GM18511 (cell line): ENCODE data around the gene PPP2R3A.
"Not testable (repeated sequence)": the region's sequence is repeated elsewhere in the genome, so short reads cannot be mapped to it uniquely, and the experiment has no call there.

ENCODE experiments used
- ATAC-seq: cut with Tn5 transposase; IDR thresholded peaks from one replicate; pipeline ENCODE4 v1.9.1; 2021; ENCODE audit warnings: mild to moderate bottlenecking, moderate library complexity; ENCODE audit not compliant: unreplicated experiment

Gene PPP2R3A, protein sequence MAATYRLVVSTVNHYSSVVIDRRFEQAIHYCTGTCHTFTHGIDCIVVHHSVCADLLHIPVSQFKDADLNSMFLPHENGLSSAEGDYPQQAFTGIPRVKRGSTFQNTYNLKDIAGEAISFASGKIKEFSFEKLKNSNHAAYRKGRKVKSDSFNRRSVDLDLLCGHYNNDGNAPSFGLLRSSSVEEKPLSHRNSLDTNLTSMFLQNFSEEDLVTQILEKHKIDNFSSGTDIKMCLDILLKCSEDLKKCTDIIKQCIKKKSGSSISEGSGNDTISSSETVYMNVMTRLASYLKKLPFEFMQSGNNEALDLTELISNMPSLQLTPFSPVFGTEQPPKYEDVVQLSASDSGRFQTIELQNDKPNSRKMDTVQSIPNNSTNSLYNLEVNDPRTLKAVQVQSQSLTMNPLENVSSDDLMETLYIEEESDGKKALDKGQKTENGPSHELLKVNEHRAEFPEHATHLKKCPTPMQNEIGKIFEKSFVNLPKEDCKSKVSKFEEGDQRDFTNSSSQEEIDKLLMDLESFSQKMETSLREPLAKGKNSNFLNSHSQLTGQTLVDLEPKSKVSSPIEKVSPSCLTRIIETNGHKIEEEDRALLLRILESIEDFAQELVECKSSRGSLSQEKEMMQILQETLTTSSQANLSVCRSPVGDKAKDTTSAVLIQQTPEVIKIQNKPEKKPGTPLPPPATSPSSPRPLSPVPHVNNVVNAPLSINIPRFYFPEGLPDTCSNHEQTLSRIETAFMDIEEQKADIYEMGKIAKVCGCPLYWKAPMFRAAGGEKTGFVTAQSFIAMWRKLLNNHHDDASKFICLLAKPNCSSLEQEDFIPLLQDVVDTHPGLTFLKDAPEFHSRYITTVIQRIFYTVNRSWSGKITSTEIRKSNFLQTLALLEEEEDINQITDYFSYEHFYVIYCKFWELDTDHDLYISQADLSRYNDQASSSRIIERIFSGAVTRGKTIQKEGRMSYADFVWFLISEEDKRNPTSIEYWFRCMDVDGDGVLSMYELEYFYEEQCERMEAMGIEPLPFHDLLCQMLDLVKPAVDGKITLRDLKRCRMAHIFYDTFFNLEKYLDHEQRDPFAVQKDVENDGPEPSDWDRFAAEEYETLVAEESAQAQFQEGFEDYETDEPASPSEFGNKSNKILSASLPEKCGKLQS (N-terminal part only)

DNA sequence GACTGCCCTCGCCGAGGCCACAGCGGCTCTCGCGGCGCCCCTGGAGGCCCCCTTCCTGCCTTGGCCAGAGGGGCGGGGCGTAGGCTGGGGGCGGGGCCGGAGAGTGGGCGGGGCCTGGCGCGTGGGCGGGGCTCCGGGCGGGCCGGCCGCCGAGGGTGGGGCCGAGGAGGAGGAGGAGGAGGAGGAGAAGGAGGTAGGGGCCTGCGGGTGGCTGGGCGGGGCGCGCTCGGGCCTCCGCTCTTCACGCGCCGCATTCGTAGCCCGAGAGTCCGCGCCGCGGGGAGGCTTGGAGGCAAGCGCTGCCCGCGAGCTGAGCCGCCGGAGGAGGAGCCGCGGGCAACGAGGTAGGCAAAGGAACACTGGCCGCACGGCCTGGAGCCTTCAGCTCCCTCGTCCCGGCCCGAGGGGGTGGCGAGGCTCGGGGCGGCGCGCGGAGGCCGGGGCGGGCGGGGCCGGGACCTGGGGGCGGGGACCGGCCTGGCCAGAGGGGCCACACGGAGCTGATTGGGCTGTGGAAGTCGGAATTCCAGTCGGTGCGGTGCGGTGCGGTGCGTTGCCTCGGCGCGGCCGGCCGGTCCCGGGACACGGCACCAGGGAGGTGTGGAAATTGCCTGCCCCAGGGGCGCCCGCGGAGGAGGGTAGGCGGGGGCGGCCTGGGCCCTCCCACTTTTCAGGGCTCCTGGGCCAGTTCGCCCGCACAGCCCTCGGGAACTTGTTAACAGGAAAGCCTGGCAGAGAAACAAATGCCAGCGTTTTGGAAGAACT, at the start of gene PPP2R3A:
PPP2R3A (plus strand) TSS at position 223 of the 765 bp plus-strand sequence. CDS start 35,771 bp downstream, outside the sequence.
- ATAC-seq = peak; percentile 82

DNA sequence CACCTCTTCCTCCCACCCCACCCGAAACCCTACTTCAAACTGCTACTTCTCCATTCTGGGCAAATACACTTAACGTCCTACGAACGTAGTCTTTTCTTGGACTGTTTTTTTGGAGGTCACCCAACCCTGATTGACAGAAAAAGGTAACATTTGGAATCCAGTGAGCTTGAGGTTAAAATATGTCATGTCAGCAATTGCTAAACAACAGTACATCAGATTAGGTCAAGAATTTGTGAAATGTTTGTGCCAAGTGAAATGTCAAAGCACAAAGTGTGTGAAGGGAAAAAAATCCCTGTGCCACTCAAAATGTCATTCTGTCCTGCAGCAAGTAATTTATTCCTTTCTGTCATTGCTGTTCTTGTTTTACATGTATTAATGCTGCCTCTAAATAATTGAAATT, 49.2 kb upstream of the PPP2R3A start:
- no peak for ATAC-seq

DNA sequence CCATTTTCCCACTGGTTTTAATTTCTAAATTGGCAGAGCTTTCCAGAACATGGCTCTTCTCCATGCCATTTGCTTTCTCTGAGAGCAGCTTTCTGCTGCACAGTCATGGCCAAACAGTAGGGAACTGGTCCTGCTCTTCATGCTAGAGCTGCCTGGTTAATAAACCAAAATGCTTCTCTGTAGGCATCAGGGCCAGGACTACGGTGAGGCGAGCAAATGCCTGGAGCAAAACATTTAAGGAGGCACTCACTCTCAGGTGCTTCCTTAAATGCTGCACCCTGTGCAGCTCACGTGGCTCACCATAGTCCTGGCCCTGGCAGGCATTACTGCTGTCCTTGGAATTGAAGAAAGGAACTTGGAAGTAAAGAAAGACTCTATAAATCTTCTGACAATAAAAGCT, 48.5 kb upstream of the PPP2R3A start:
- no peak for ATAC-seq

DNA sequence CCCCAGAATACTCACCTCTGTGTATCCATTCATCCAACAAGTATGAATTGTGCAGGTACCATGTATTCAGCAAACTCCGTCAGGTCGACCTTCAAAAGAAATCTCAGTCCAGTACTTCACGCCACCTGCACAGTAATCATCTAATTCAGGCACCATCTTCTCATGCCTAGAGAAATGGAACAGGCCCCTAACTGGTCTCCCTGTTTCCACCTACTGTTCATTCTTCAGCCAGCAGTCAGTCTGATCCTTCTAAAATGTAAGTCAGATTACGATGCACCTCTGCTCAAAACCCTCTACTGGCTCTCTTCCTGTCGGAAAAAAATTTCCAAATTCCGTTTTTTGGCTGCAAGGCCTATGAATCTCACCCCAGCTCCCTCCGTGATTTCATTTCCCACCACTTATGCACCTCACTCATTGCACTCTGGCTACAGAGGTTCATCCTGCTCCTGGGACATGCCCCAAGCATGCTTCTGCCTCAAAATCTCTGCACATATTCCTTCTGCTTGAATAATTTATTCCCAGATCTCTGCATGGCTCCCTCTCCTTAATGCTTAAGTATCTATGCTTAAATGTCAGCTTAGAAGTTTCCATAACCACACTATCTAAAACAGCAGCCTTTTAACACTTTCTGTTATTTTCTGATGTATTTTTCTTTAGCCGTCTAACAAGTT, 47.5 kb upstream of the PPP2R3A start:
- no peak for ATAC-seq

DNA sequence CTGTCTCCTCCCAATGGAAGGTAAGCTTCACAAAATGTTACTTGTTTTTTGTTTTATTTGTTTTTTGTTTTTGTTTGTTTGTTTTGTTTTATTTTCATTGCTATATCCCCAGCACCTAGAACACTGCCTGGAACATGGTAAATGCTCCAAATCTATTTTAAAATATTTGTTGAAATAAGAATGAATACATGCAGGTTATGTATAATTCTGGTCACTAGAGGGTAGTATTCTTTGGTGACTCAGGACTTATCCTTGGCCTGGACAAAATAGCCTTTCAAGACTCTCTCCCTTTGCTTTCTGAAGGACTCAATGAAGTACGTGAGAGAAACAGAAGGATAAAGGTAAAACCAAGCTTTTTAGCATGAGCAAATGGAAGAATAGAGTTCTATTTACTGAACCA, 46.9 kb upstream of the PPP2R3A start:
- ATAC-seq = no peak

DNA sequence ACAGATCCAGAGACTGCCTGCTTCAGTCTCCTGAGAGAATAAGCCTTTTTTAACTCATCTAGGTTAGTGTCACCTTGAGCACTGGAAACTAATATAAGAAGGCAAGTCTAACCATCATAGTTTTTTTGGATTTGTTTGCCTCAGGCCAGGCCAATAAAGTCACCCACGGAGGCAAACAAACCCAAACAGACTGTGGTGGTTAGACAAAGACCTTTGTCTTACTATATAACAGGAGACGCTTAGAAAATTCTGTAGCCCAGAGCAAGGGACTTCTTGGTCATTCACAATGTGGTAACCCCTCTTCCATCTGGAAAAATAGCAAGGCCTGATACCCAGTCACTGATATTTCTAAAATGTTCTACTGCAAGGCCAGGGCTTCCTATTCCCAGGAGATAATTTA, 45.3 kb upstream of the PPP2R3A start:
- no peak for ATAC-seq

DNA sequence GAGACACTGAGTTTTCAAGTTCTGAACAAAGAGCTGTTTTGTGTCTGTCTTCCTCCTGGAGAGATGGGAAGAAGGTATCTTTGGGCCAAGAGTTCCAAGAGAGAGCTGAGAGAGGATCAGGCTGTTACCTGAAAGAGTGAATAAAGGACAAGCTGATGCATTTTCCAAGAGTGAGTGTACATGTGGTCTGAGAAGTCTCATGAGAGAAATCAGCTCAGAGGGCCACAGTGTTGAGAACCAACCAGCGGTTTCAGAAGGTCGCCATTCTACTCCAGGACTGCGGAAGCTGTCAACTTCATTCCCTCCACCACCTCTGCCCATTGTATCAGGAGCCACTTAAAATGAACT, 42.7 kb upstream of the PPP2R3A start:
- no peak for ATAC-seq

DNA sequence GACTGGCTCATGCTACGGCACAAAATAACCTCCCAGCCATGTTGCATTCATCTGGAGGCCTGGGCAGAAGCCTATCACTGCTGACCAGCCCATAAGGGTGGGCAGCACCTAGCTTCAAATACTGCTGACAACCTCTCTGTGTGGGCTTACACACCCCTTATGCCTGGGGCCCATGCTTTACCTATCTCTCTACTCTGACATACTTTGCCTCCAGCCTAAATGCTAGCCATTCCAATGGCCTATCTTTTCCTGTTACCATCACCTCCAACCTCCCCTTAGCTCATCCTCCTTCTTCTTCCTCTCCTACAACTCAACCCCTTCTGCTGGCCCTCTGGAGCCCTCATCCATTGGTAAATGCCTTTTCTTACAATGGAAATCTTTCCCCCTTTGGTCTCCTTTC, 41.0 kb upstream of the PPP2R3A start:
- no peak for ATAC-seq

DNA sequence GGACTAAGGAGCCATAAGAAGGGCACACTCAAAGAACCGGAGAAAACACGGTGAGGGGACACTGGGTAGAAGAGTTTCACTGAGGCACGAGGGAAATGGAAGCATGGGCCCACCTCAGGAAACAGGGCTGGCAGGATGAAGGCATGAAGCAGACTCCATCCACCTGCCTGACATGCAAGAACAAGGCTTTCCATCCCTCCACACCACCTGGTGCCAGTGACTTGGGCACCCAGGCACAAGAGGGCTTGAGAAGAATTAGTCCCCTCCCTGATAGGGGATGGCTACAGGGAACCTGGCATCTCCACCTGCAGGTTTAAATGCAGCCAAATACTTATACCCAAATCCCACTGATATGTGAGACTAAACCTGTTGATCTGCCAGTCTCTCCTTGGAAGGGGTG, 38.9 kb upstream of the PPP2R3A start:
- ATAC-seq = no peak

DNA sequence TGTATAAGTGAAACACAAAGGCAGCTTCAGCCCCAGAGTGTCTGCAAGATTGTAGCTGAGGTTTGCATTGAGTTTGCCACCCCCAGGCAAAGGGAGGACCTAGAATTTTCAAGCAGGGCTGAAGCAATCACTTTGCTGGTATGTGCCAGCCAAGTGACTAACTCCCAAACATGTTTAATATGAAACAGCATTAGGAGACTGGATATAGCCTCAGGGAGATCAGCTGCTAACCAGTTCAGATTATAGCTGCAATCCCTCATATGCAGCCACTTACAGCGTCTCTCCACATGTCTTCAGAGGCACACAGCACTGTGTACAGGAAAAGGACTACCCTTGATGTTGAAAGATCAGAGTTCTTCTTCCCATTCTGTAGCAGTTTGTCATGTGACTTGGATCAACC, 38.4 kb upstream of the PPP2R3A start:
- ATAC-seq = no peak

DNA sequence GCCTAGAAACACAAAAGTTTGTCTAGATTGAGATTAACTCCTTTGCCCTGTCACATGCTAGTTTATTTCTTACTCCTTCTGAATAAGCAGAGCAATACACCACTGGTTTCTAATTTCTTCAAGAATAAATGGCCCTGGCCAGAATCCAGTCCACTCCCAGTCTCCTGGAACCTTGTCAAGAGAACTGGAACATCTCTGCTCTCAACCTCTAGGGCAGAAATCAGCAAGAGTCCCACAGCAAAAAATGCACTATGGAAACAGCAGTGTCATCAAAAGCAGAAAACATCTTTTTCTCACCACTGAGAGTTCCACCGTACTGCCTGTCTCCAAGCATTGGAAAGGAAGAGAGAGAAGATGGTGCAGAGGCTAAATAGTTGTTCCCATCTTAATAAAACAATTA, 35.9 kb upstream of the PPP2R3A start:
- ATAC-seq = no peak

DNA sequence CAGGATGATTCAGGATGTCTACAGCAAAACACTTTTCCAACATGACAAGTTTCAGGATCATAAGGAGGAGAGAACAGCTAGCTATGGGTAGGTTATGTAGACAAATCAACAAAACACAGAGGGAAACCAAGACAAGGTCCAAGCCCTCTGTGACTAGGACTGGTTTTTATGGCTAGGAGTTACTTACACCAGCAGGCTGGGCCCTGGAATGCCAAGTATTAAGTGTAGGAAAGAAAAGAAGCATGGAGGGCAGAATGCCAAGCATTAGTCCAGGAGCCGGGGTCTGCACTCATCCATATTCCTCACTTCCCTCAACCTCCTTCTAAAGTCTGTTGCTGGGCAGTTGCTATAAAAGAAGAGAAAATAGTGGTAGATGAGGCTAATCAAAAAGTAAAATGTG, 35.3 kb upstream of the PPP2R3A start:
- ATAC-seq = no peak

DNA sequence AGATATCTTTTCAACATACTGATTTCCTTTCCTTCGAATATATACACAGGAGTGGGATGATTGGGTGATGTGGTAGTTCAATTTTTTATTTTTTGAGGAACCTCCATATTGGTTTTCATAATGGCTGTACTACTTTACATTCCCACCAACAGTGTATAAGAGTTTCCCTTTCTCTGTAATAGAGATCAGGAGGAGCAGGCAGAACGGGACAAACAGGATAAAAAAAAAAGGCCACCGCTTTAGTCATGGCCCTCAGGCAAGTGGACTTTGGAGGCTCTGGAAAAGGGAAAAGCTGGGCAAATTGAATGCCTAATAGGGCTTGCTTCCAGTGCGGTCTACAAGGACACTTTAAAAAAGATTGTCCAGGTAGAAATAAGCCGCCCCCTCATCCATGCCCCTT, 30.4 kb upstream of the PPP2R3A start:
- ATAC-seq = not testable (repeated sequence)

DNA sequence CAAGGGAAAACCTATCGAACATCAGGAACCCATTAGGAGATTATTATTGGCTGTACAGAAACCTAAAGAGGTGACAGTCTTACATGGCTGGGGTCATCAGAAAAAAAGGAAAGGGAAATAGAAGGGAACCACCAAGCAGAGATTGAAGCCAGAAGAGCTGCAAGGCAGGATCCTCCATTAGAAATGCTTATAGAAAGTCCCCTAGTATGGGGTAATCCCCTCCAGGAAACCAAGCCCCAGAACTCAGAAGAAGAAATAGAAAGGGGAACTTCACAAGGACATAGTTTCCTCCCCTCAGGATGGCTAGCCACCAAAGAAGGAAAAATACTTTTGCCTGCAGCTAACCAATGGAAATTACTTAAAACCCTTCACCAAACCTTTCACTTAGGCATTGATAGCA, 27.8 kb upstream of the PPP2R3A start:
- ATAC-seq = not testable (repeated sequence)

DNA sequence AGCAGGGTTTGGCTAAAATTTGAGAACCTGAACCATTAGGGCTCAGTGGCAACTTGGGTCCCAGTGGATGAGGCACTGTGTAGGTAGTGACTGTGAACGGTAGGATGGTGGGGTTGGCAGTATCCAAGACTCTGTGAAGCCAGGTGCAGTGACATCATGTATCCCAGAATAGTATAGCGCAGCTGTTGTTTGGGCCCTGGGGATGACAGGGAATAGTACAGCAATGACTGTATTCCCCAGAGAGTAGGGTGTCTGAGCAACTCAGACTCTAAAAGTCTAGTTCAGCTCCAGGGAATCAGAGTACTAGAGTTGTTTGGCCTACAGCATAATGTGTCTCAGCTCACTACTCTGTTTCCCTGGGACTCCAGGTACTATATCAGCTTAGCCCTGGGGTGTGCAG, 20.7 kb upstream of the PPP2R3A start:
- ATAC-seq = no peak

DNA sequence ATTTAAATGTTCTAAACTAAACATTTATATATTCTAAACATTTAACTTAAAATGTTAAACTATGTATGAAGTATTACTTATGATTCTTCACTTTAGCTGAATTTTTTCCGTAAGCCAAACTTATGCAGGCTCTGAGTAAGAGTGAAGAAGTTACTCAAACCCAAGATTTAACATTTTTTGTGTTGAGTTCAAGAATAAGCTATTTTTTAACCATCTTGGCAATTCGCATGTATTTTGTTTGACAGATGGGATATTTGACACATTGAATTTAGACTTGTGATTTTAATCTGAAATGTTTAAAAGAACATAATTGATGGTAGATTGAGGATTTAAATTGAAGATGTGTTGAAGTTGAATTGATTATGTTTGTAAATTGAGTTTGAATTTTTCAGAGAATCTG, 14.6 kb upstream of the PPP2R3A start:
- no peak for ATAC-seq

DNA sequence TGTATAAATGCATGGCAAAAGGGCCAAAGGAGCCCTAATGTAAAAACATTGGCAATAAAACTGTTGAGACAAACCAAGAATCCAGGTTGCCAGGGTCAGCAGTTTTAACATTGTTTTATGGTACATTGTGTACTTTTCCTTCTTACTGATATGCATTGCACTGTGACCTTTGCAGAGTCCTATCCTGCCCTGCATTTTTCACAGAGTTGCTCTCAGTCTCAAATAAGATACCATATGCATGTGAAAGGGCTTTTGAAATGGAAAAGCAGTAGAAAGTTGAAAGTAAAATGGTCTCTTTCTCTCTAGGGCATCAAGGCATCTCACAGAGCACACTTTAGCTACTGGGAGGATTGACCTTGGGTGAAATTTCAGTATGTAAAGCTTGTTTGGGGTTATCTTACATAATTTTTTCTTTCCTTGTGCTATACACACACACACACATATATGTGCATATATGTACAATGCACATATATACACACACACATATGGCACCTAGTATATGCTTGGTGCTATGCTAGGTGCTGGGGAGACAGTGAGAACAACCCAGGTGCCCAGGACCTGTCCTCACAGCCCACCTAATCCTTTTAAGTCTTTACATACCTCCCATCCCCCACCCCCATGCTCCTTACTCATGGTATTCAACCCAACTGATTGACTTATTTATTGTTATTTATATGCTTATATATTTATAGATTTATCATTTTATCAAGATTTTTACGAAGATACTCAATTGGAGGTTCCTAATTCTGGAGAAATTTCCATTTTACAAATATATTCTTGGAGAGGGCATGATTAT, 1.2 kb upstream of the PPP2R3A start:
- ATAC-seq = no peak

DNA sequence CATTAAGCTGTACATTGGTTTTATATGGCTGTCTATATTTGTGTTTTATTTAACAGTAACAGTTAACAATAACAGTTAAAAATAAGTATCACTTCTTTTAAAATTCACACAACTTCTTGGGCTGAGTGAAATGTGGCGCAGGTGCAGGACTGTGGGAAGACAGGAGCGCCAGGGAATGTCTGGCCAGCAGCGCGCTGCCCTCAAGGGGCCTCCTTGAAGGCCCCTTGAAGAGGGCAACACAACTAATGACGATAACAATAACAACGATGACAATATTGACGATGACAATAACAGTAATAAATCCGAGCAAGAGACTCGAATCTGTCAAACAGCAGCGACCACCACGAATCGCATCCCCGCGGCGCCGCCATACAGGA, 411 bp upstream of the PPP2R3A start:
- ATAC-seq = no peak

DNA sequence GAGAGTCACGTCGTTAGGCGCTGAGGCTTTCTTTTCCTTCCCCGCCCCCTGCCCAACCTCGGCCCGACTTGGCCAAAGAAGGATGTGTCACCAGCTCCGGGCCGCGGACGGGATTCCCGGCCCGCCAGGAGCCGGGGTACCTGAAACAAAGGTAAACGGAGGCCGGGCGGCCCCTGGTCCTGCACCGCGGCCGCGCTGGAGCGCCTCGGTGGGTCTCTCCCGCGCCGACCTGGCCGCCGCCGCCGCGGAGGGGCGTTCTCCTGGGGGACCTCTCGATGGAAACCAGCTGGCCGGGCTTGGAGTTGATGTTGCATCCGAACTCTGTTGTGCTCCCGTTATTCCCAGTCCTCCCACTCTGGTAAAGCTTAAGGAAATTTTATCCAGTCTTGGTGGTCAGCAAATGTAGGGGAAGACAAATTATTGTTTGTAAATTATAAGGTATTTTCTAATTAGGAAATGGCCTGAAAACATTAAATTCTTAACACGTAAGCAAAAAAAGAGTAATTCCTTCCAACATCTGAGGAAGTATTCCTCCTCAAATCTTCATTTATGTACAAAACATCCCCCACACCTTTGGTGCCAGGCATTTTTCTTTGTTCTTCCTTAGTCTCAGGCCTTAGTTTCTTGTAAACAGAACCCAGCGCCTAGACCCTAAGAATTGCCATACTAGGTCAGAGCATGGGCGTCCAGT, 888 bp downstream of the PPP2R3A start:
- ATAC-seq = peak; percentile 20
